Panc1 (cell line): Measurements from ENCODE around the gene FARP1. TPM values are rescaled to one million over a fixed set of nuclear protein-coding genes. Genes with fewer than 3 reads are reported as not detected.

ENCODE experiments used
- ATAC-seq: fragments of 200-7000 bp; cut with Tn5 transposase; 2 replicates; pipeline ENCODE4 v1.9.1; 2020; ENCODE audit warnings: mild to moderate bottlenecking, moderate library complexity
- BruUV-seq: library from RNA; stranded (reverse); fragments of 400-500 nt; replicated peaks from 2 replicates; lab custom pipeline; 2021; lab: Mats Ljungman, UMichigan
- CTCF ChIA-PET: fragments of 300-600 bp; sonication (Branson Sonifier 250); formaldehyde crosslinking; loops from one replicate; lab custom pipeline; 2022; ENCODE audit warnings: antibody characterized with exemption; lab: Charles Lee
- POLR2A ChIA-PET: fragments of 300-600 bp; sonication (Branson Sonifier 250); formaldehyde crosslinking; loops from one replicate; lab custom pipeline; 2022; ENCODE audit warnings: antibody characterized with exemption; lab: Charles Lee
- DNase-seq: peaks from one replicate; pipeline ENCODE4 v3.0.0-alpha.2; 2010; ENCODE audit warnings: low read depth, low spot score
- H3K27ac ChIP-seq: 2 replicates; pipeline ENCODE4 v1.5.1; 2011; ENCODE audit warnings: mild to moderate bottlenecking, low read length, inconsistent platforms
- H3K27me3 ChIP-seq: fragments of 200-500 bp; sonication (Bioruptor generic); 2 replicates; pipeline ENCODE4 v1.6.0; 2014; ENCODE audit warnings: low read length, inconsistent platforms; ENCODE audit not compliant: control insufficient read depth, insufficient read depth
- H3K36me3 ChIP-seq: fragments of 200-500 bp; sonication (Bioruptor generic); 2 replicates; pipeline ENCODE4 v1.5.1; 2014; ENCODE audit warnings: inconsistent platforms, mild to moderate bottlenecking, low read length, moderate library complexity; ENCODE audit not compliant: control insufficient read depth, insufficient read depth
- H3K4me1 ChIP-seq: 2 replicates; pipeline ENCODE4 v1.5.1; 2011; ENCODE audit warnings: inconsistent platforms, mild to moderate bottlenecking, low read length, moderate library complexity; ENCODE audit not compliant: control insufficient read depth, insufficient read depth
- H3K4me3 ChIP-seq, 2 experiments: 2 replicates each; pipeline ENCODE4 v1.5.1; 2011 to 2012; ENCODE audit warnings: low read depth in 2 of 2, low read length in 2 of 2, mild to moderate bottlenecking in 2 of 2, inconsistent platforms in 1 of 2, moderate library complexity in 1 of 2
- H3K9me3 ChIP-seq: fragments of 200-500 bp; sonication (Bioruptor generic); 2 replicates; pipeline ENCODE4 v1.5.1; 2014; ENCODE audit warnings: low read depth, mild to moderate bottlenecking, inconsistent platforms, low read length, moderate library complexity; ENCODE audit not compliant: control insufficient read depth, insufficient read depth
- POLR2AphosphoS5 ChIP-seq: IDR thresholded peaks from 2 replicates; pipeline ENCODE4 v1.6.1; 2012; ENCODE audit warnings: mild to moderate bottlenecking, low read depth, low read length, moderate library complexity
- REST ChIP-seq, 2 experiments: IDR thresholded peaks; 2 replicates each; pipeline ENCODE4 v1.6.1; 2011 to 2012; ENCODE audit warnings: low read depth in 2 of 2, control low read depth in 1 of 2, low read length in 1 of 2, mild to moderate bottlenecking in 1 of 2, moderate library complexity in 1 of 2; ENCODE audit not compliant: insufficient read depth in 1 of 2
- SIN3A ChIP-seq: IDR thresholded peaks from 2 replicates; pipeline ENCODE4 v1.6.1; 2012; ENCODE audit warnings: low read depth, mild to moderate bottlenecking, low read length, moderate library complexity, borderline replicate concordance; ENCODE audit not compliant: insufficient read depth
- TCF7L2 ChIP-seq: IDR thresholded peaks from 2 replicates; pipeline ENCODE4 v1.6.1; 2011; ENCODE audit warnings: mild to moderate bottlenecking, low read depth, low read length, inconsistent platforms
- in situ Hi-C: cut with HindIII; loops from 2 replicates; pipeline ENCODE4 v1.10.0; 2016; ENCODE audit warnings: low sequenced_read_pairs, low pct_unique_long_range_greater_than_20kb
- intact Hi-C: fragments of 100-400 bp; cut with micrococcal nuclease; formaldehyde crosslinking; loops from one replicate; pipeline ENCODE4 v1.10.0; 2022; ENCODE audit not compliant: unreplicated experiment
- total RNA-seq: library from RNA; stranded (reverse); gene quantifications from one replicate; pipeline ENCODE4 v1.2.1, GENCODE V29; 2021; ENCODE audit not compliant: unreplicated experiment
- TF ChIP-seq, protein P1 (sequence below): fragments of 450-650 bp; IDR thresholded peaks from 2 replicates; pipeline ENCODE4 v1.5.1; 2017; ENCODE audit warnings: mild to moderate bottlenecking

FARP1 gene
- total RNA-seq, 1 experiment from 2014 or later: 61.9 TPM

DNA sequence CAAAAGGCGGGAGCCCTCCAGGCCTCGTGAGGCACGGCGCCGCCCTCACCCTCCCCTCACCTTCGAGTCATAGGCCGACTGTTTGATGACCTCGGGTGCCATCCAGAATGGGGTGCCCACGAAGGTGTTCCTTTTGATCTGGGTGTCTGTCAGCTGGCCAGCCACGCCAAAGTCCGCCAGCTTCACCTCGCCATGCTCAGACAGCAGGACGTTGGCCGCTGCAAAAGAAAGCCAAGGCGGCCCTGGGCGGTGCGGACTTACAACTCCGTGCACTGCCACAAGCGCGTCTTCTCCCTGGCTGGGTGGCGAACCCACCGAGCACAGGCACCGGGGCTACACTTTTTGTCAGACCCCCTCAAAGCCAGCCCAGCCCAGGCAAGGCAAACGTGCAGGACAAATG is 331.9 kb downstream of the FARP1 start:
- no peak for DNase-seq
- Histone ChIP-seq H3K27me3 (no peaks in the 10 kb centered on the region), H3K9me3 (no peaks in the 10 kb centered on the region), H3K27ac (no peak overlapping the region), H3K36me3 (no peaks in the 10 kb centered on the region), H3K4me1 (peaks cover 3% of the 10 kb centered on the region; the same call in 1 of the 2 replicates), H3K4me3 (no peak overlapping the region)
- no peak for ATAC-seq
- CTCF ChIA-PET: no interaction called here
- BruUV-seq: no TSS peak
- TF ChIP-seq TCF7L2: no peak
- TF ChIP-seq REST (IDR thresholded peaks at IDR 0.05; ENCODE audit: insufficient read depth in 1 of 2, low read depth in 2 of 2, low read length in 1 of 2): no peak
- no peak for TF ChIP-seq POLR2AphosphoS5
- intact Hi-C loops (no loop called here), in situ Hi-C loops (no loop called here)
- POLR2A ChIA-PET: no interaction called here

DNA sequence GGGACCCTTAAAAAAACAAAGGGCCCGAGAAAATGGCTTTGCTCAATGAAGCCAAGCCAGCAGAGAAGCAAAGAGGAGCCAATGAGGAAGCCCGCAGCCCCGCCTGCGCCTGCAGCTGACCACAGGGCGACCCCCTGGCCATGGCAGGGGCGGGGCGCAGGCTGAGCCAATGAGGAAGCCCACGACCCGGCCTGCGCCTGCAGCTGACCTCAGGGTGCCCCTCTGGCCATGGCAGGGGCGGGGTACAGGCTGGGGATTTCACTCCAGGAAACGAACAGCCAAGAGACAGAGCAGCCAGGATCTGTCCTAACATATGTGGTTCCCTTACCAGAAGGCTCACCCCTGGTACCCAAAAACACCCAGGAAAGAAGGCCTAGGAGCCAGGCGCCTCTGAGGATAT is 332.6 kb downstream of the FARP1 start:
- H3K27me3 ChIP-seq: no peaks in the 10 kb centered on the region
- no peak for TF ChIP-seq REST (IDR thresholded peaks at IDR 0.05; ENCODE audit: insufficient read depth in 1 of 2, low read depth in 2 of 2, low read length in 1 of 2)
- no peak for TF ChIP-seq TCF7L2
- TF ChIP-seq, protein P1, sequence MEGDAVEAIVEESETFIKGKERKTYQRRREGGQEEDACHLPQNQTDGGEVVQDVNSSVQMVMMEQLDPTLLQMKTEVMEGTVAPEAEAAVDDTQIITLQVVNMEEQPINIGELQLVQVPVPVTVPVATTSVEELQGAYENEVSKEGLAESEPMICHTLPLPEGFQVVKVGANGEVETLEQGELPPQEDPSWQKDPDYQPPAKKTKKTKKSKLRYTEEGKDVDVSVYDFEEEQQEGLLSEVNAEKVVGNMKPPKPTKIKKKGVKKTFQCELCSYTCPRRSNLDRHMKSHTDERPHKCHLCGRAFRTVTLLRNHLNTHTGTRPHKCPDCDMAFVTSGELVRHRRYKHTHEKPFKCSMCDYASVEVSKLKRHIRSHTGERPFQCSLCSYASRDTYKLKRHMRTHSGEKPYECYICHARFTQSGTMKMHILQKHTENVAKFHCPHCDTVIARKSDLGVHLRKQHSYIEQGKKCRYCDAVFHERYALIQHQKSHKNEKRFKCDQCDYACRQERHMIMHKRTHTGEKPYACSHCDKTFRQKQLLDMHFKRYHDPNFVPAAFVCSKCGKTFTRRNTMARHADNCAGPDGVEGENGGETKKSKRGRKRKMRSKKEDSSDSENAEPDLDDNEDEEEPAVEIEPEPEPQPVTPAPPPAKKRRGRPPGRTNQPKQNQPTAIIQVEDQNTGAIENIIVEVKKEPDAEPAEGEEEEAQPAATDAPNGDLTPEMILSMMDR: no peak
- no peak for TF ChIP-seq POLR2AphosphoS5
- no peak for TF ChIP-seq SIN3A
- no peaks in the 10 kb centered on the region for H3K36me3 ChIP-seq
- DNase-seq (no peak), ATAC-seq (no peak)
- POLR2A ChIA-PET: no interaction called here
- H3K4me3 ChIP-seq: no peak overlapping the region
- in situ Hi-C loops: no loop called here
- intact Hi-C loops: no loop called here
- H3K4me1 ChIP-seq: peaks cover 3% of the 10 kb centered on the region; the same call in 1 of the 2 replicates
- CTCF ChIA-PET: no interaction called here
- H3K27ac ChIP-seq: no peak overlapping the region
- H3K9me3 ChIP-seq: no peaks in the 10 kb centered on the region
- no TSS peak for BruUV-seq
